MM.1S (cell line): ENCODE results near the gene CDH1.

ENCODE experiments used
- DNase-seq: peaks from one replicate; pipeline ENCODE4 v3.0.0-alpha.2; 2015
- H2AFZ ChIP-seq: fragments of 300-600 bp; sonication (generic); 2 replicates; pipeline ENCODE4 v1.6.0; 2016; ENCODE audit warnings: antibody characterized with exemption, low read length
- H3F3A ChIP-seq: fragments of 300-600 bp; sonication (generic); 2 replicates; pipeline ENCODE4 v1.6.1; 2016; ENCODE audit warnings: mild to moderate bottlenecking, antibody characterized with exemption, low read length, moderate library complexity, mixed read lengths; ENCODE audit not compliant: insufficient read depth
- H3K27ac ChIP-seq: fragments of 300-600 bp; sonication (generic); 2 replicates; pipeline ENCODE4 v1.5.1; 2016; ENCODE audit warnings: mild to moderate bottlenecking, low read length
- H3K27me3 ChIP-seq: fragments of 300-600 bp; sonication (generic); replicated peaks from 2 replicates; pipeline ENCODE4 v1.6.0; 2016; ENCODE audit warnings: low read length; ENCODE audit not compliant: insufficient read depth
- H3K36me3 ChIP-seq: fragments of 300-600 bp; sonication (generic); replicated peaks from 2 replicates; pipeline ENCODE4 v1.6.1; 2016; ENCODE audit warnings: mild to moderate bottlenecking, low read length, mixed read lengths; ENCODE audit not compliant: insufficient read depth
- H3K4me1 ChIP-seq: fragments of 300-600 bp; sonication (generic); 2 replicates; pipeline ENCODE4 v1.6.1; 2016; ENCODE audit warnings: low read length, mixed read lengths
- H3K4me2 ChIP-seq: fragments of 300-600 bp; sonication (generic); 2 replicates; pipeline ENCODE4 v1.6.0; 2016; ENCODE audit warnings: low read depth, low read length
- H3K4me3 ChIP-seq: fragments of 300-600 bp; sonication (generic); 2 replicates; pipeline ENCODE4 v1.5.1; 2016; ENCODE audit warnings: low read length, mixed read lengths
- H3K79me2 ChIP-seq: fragments of 300-600 bp; sonication (generic); 2 replicates; pipeline ENCODE4 v1.6.1; 2016; ENCODE audit warnings: mixed run types, low read length, mixed read lengths
- H3K9ac ChIP-seq: fragments of 300-600 bp; sonication (generic); 2 replicates; pipeline ENCODE4 v1.6.1; 2016; ENCODE audit warnings: low read length, mixed read lengths
- H3K9me2 ChIP-seq: fragments of 300-600 bp; sonication (generic); replicated peaks from 2 replicates; pipeline ENCODE4 v1.6.1; 2016; ENCODE audit warnings: mild to moderate bottlenecking, low read length, mixed read lengths; ENCODE audit not compliant: insufficient read depth
- H3K9me3 ChIP-seq: fragments of 300-600 bp; sonication (generic); replicated peaks from 2 replicates; pipeline ENCODE4 v1.6.1; 2016; ENCODE audit warnings: mild to moderate bottlenecking, low read length, mixed read lengths; ENCODE audit not compliant: insufficient read depth
- H4K20me1 ChIP-seq: fragments of 300-600 bp; sonication (generic); 2 replicates; pipeline ENCODE4 v1.6.1; 2016; ENCODE audit warnings: mild to moderate bottlenecking, low read length, moderate library complexity, mixed read lengths; ENCODE audit not compliant: insufficient read depth
- CTCF ChIP-seq: fragments of 300-600 bp; sonication (generic); IDR thresholded peaks from 2 replicates; pipeline ENCODE4 v1.5.1; 2016; ENCODE audit warnings: antibody characterized with exemption, low read length, mixed read lengths
- EZH2 ChIP-seq: fragments of 300-600 bp; sonication (generic); optimal IDR thresholded peaks from 2 replicates; pipeline ENCODE3; 2017; ENCODE audit warnings: low read depth, mild to moderate bottlenecking, antibody characterized with exemption, low read length, mixed read lengths
- EZH2phosphoT487 ChIP-seq: fragments of 300-600 bp; sonication (generic); IDR thresholded peaks from 2 replicates; pipeline ENCODE4 v1.6.1; 2018; ENCODE audit warnings: antibody characterized with exemption, low read length

The CDH1 gene

GRCh38 chr16:68798398-68798797 is 61.3 kb downstream of the CDH1 start:
- no peaks in the 10 kb centered on the region for H3K4me1 ChIP-seq
- H4K20me1 ChIP-seq = no peaks in the 10 kb centered on the region
- no peak overlapping the region for H3K27ac ChIP-seq
- H3F3A ChIP-seq = no peaks in the 10 kb centered on the region
- no peaks in the 10 kb centered on the region for H3K9me2 ChIP-seq
- H3K27me3 ChIP-seq = no peaks in the 10 kb centered on the region
- H3K9me3 ChIP-seq = no peaks in the 10 kb centered on the region
- no peak overlapping the region for H3K4me3 ChIP-seq
- no peak for DNase-seq
- H2AFZ ChIP-seq = no peak overlapping the region
- H3K79me2 ChIP-seq = no peaks in the 10 kb centered on the region
- no peak overlapping the region for H3K9ac ChIP-seq
- no peak for TF ChIP-seq EZH2
- TF ChIP-seq EZH2phosphoT487 = no peak
- no peak for TF ChIP-seq CTCF
- no peaks in the 10 kb centered on the region for H3K36me3 ChIP-seq
- H3K4me2 ChIP-seq = no peak overlapping the region

GRCh38 chr16:68800257-68800875 is 63.3 kb downstream of the CDH1 start:
- no peaks in the 10 kb centered on the region for H3K27me3 ChIP-seq
- no peaks in the 10 kb centered on the region for H3K4me1 ChIP-seq
- no peaks in the 10 kb centered on the region for H3K9me2 ChIP-seq
- no peak overlapping the region for H3K27ac ChIP-seq
- no peak overlapping the region for H2AFZ ChIP-seq
- no peak overlapping the region for H3K4me2 ChIP-seq
- H3K4me3 ChIP-seq = no peak overlapping the region
- no peak overlapping the region for H3K9ac ChIP-seq
- peak; percentile 77 for TF ChIP-seq CTCF
- TF ChIP-seq EZH2phosphoT487 = no peak
- no peak for TF ChIP-seq EZH2
- H3K79me2 ChIP-seq = no peaks in the 10 kb centered on the region
- H4K20me1 ChIP-seq = no peaks in the 10 kb centered on the region
- no peaks in the 10 kb centered on the region for H3F3A ChIP-seq
- no peaks in the 10 kb centered on the region for H3K36me3 ChIP-seq
- peak; percentile 51 for DNase-seq
- H3K9me3 ChIP-seq = no peaks in the 10 kb centered on the region

DNA sequence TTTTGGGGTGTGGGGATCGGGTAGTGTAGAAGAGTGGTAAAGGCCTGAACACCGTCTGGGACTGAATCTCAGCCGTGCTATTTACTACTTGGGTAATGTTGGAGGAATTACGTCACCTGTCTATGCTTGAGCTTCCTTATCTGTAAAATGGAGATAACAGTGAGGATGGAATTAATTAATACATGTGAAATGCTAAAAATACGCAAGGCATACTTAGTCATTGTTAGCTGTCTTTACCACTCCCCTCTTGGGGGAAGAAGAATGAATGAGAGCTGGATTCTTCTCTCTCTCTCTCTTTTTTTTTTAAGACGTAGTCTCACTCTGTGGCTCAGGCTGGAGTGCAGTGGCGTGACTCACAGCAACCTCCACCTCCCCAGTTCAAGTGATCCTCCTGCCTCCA is 65.1 kb downstream of the CDH1 start:
- H4K20me1 ChIP-seq = no peaks in the 10 kb centered on the region
- H3K27me3 ChIP-seq = no peaks in the 10 kb centered on the region
- no peaks in the 10 kb centered on the region for H3K9me3 ChIP-seq
- H3K9ac ChIP-seq = no peak overlapping the region
- TF ChIP-seq CTCF (no peak), EZH2 (no peak), EZH2phosphoT487 (no peak)
- no peak overlapping the region for H3K4me3 ChIP-seq
- no peak for DNase-seq
- no peaks in the 10 kb centered on the region for H3F3A ChIP-seq
- no peak overlapping the region for H3K27ac ChIP-seq
- no peak overlapping the region for H2AFZ ChIP-seq
- no peaks in the 10 kb centered on the region for H3K79me2 ChIP-seq
- H3K9me2 ChIP-seq = no peaks in the 10 kb centered on the region
- no peak overlapping the region for H3K4me2 ChIP-seq
- no peaks in the 10 kb centered on the region for H3K36me3 ChIP-seq
- no peaks in the 10 kb centered on the region for H3K4me1 ChIP-seq
